H9 (cell line): ENCODE data around the gene ANO9. TPM values are rescaled to one million over a fixed set of nuclear protein-coding genes. Genes with fewer than 3 reads are reported as not detected.
"Not testable (repeated sequence)": the region's sequence is repeated elsewhere in the genome, so short reads cannot be mapped to it uniquely, and the experiment has no call there.

ENCODE experiments used
- DNase-seq: peaks from one replicate; pipeline ENCODE4 v3.0.0-alpha.2; 2017
- H2AFZ ChIP-seq: one replicate; pipeline ENCODE4 v1.6.1; 2013; ENCODE audit warnings: mild to moderate bottlenecking, low read length, control low read depth, moderate library complexity
- H2AK5ac ChIP-seq: 2 replicates; pipeline ENCODE4 v1.6.1; 2013; ENCODE audit warnings: low read length, control low read depth, mixed read lengths; ENCODE audit not compliant: insufficient read length
- H2BK120ac ChIP-seq: one replicate; pipeline ENCODE4 v1.6.1; 2013; ENCODE audit warnings: low read depth, mild to moderate bottlenecking, low read length, control low read depth, inconsistent platforms; ENCODE audit not compliant: poor library complexity, severe bottlenecking
- H2BK12ac ChIP-seq: 2 replicates; pipeline ENCODE4 v1.6.1; 2013; ENCODE audit warnings: low read length, control low read depth, mixed read lengths, low read depth; ENCODE audit not compliant: insufficient read length
- H2BK15ac ChIP-seq: 2 replicates; pipeline ENCODE4 v1.6.1; 2013; ENCODE audit warnings: low read depth, low read length, control low read depth
- H2BK20ac ChIP-seq: one replicate; pipeline ENCODE4 v1.6.1; 2013; ENCODE audit warnings: low read depth, mild to moderate bottlenecking, low read length, control low read depth, inconsistent platforms; ENCODE audit not compliant: poor library complexity, severe bottlenecking
- H2BK5ac ChIP-seq: 2 replicates; pipeline ENCODE4 v1.6.1; 2013; ENCODE audit warnings: low read length, control low read depth, mixed read lengths; ENCODE audit not compliant: insufficient read length
- H3K14ac ChIP-seq: 2 replicates; pipeline ENCODE4 v1.6.1; 2013; ENCODE audit warnings: low read length, control low read depth; ENCODE audit not compliant: insufficient read depth
- H3K18ac ChIP-seq: 2 replicates; pipeline ENCODE4 v1.6.1; 2013; ENCODE audit warnings: low read depth, mild to moderate bottlenecking, mixed read lengths, low read length, control low read depth; ENCODE audit not compliant: insufficient read length
- H3K23ac ChIP-seq: 2 replicates; pipeline ENCODE4 v1.6.1; 2013; ENCODE audit warnings: low read length, control low read depth, mixed read lengths, low read depth; ENCODE audit not compliant: insufficient read length
- H3K23me2 ChIP-seq: 2 replicates; pipeline ENCODE4 v1.6.1; 2013; ENCODE audit warnings: low read depth, mild to moderate bottlenecking, mixed read lengths, low read length, control low read depth; ENCODE audit not compliant: insufficient read length, poor library complexity, severe bottlenecking
- H3K27ac ChIP-seq: 2 replicates; pipeline ENCODE4 v1.5.1; 2013; ENCODE audit warnings: low read length, control low read depth, mixed read lengths, low read depth; ENCODE audit not compliant: insufficient read length
- H3K27me3 ChIP-seq: 2 replicates; pipeline ENCODE4 v1.6.1; 2013; ENCODE audit warnings: low read length, control low read depth, inconsistent platforms; ENCODE audit not compliant: insufficient read depth
- H3K4ac ChIP-seq: 2 replicates; pipeline ENCODE4 v1.6.1; 2013; ENCODE audit warnings: low read depth, mild to moderate bottlenecking, control low read depth, inconsistent platforms, low read length, moderate library complexity
- H3K4me1 ChIP-seq: 2 replicates; pipeline ENCODE4 v1.6.1; 2013; ENCODE audit warnings: low read length, control low read depth, inconsistent platforms; ENCODE audit not compliant: insufficient read depth
- H3K4me2 ChIP-seq: 2 replicates; pipeline ENCODE4 v1.6.1; 2013; ENCODE audit warnings: low read length, control low read depth, mixed read lengths; ENCODE audit not compliant: insufficient read length, insufficient read depth
- H3K56ac ChIP-seq: 2 replicates; pipeline ENCODE4 v1.6.1; 2013; ENCODE audit warnings: low read depth, mild to moderate bottlenecking, mixed read lengths, low read length, control low read depth; ENCODE audit not compliant: insufficient read length
- H3K79me1 ChIP-seq: 2 replicates; pipeline ENCODE4 v1.6.1; 2013; ENCODE audit warnings: low read depth, mild to moderate bottlenecking, moderate library complexity, low read length, control low read depth, inconsistent platforms; ENCODE audit not compliant: insufficient read depth, poor library complexity, severe bottlenecking
- H3K79me2 ChIP-seq: 2 replicates; pipeline ENCODE4 v1.6.1; 2013; ENCODE audit warnings: low read length, control low read depth, inconsistent platforms; ENCODE audit not compliant: insufficient read depth
- H3K9ac ChIP-seq: 2 replicates; pipeline ENCODE4 v1.6.1; 2013; ENCODE audit warnings: low read length, control low read depth, mixed read lengths; ENCODE audit not compliant: insufficient read length; ENCODE audit errors: extremely low read depth
- H3K9me3 ChIP-seq: one replicate; pipeline ENCODE4 v1.6.1; 2013; ENCODE audit warnings: low read depth, low read length, inconsistent platforms; ENCODE audit not compliant: control insufficient read depth
- H3T11ph ChIP-seq: one replicate; pipeline ENCODE4 v1.6.1; 2013; ENCODE audit warnings: mild to moderate bottlenecking, low read length, control low read depth, inconsistent platforms
- H4K20me1 ChIP-seq: one replicate; pipeline ENCODE4 v1.6.1; 2013; ENCODE audit not compliant: control insufficient read depth, insufficient read length, insufficient read depth
- H4K5ac ChIP-seq: 2 replicates; pipeline ENCODE4 v1.6.1; 2013; ENCODE audit warnings: low read depth, mild to moderate bottlenecking, mixed read lengths, low read length, control low read depth; ENCODE audit not compliant: insufficient read length
- H4K8ac ChIP-seq: replicated peaks from 2 replicates; pipeline ENCODE4 v1.6.1; 2013; ENCODE audit warnings: low read length, control low read depth, mixed read lengths, low read depth; ENCODE audit not compliant: insufficient read length
- H4K91ac ChIP-seq: 2 replicates; pipeline ENCODE4 v1.6.1; 2013; ENCODE audit warnings: low read depth, mild to moderate bottlenecking, moderate library complexity, mixed read lengths, low read length, control low read depth; ENCODE audit not compliant: insufficient read length
- H3K27ac Mint-ChIP-seq, 3 experiments: 2 replicates in 2 of 3; 3 replicates in 1 of 3; pipeline ENCODE4 v1.8.0; 2020 to 2021; ENCODE audit warnings: mixed read lengths in 3 of 3, mild to moderate bottlenecking in 1 of 3, moderate library complexity in 1 of 3
- H3K27me3 Mint-ChIP-seq: 2 replicates; pipeline ENCODE4 v1.8.0; 2021; ENCODE audit warnings: low read depth, mild to moderate bottlenecking, moderate library complexity, mixed read lengths
- H3K36me3 Mint-ChIP-seq, 3 experiments: 2 replicates in 2 of 3; 3 replicates in 1 of 3; pipeline ENCODE4 v1.8.0; 2020 to 2021; ENCODE audit warnings: low read depth in 3 of 3, mixed read lengths in 3 of 3; ENCODE audit not compliant: insufficient read depth in 1 of 3
- H3K4me1 Mint-ChIP-seq, 2 experiments: 2 replicates each; pipeline ENCODE4 v1.8.0; 2020; ENCODE audit warnings: mixed read lengths in 2 of 2
- H3K4me3 Mint-ChIP-seq, 2 experiments: 2 replicates in 1 of 2; 3 replicates in 1 of 2; pipeline ENCODE4 v1.8.0; 2020 to 2021; ENCODE audit warnings: mild to moderate bottlenecking in 2 of 2, mixed read lengths in 2 of 2, moderate library complexity in 1 of 2
- H3K9me3 Mint-ChIP-seq, 2 experiments: 2 replicates in 1 of 2; 3 replicates in 1 of 2; pipeline ENCODE4 v1.8.0; 2020; ENCODE audit warnings: mild to moderate bottlenecking in 2 of 2, mixed read lengths in 2 of 2, moderate library complexity in 1 of 2
- WGBS: extraction: QIAGEN DNeasy Blood & Tissue Kit; methylation state at CpG from one replicate; pipeline ENCODE4 v1.1.7; 2013; ENCODE audit warnings: missing lambda C conversion rate, low lambda C conversion rate, mixed read lengths; ENCODE audit not compliant: insufficient read length; ENCODE audit errors: extremely low coverage; 5-methylcytosine and 5-hydroxymethylcytosine counted together
- total RNA-seq: library from RNA; stranded (reverse); gene quantifications from 2 replicates; pipeline ENCODE4 v1.2.1, GENCODE V29; 2021
- TF ChIP-seq, protein P1 (sequence below): fragments of 200-600 bp; sonication (generic); conservative IDR thresholded peaks from 3 replicates; pipeline ENCODE4 v1.8.0; 2021; ENCODE audit warnings: antibody characterized with exemption, mild to moderate bottlenecking

The ANO9 gene
- total RNA-seq, 1 experiment from 2014 or later: 13.1 TPM

DNA sequence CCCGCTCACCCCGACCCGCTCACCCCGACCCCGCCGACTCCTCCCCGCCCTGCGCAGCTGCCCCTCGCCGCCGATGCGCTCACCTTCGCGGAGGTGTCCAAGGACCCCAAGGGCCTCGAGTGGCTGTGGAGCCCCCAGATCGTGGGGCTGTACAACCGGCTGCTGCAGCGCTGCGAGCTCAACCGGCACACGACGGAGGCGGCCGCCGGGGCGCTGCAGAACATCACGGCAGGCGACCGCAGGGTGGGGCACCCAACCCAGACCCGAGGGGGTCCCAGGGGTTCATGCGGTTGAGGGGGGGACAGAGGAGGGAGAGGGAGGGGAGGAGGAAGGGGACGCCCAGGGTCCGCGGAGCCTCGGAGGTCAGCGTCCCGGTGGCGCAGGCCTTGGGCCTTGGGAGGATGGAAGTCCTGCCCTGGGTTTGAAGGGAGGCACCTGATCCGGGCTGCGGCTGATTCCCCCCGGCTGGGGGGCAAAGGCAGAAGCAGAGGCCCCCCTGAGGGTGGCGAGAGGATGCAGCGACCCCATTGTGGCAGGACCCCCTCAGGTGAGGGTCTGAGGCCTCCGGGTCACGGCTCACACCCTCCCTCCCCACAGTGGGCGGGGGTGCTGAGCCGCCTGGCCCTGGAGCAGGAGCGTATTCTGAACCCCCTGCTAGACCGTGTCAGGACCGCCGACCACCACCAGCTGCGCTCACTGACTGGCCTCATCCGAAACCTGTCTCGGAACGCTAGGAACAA, 38.6 kb downstream of the ANO9 start:
- Histone ChIP-seq H4K8ac (no peak overlapping the region), H3K9ac (no peak overlapping the region), H2AFZ (no peak overlapping the region), H2BK20ac (no peak overlapping the region), H3K27ac (no peak overlapping the region), H2BK120ac (no peak overlapping the region), H3K4me2 (no peak overlapping the region), H3K9me3 (no peaks in the 10 kb centered on the region), H4K5ac (no peak overlapping the region), H4K91ac (no peak overlapping the region), H3K79me1 (no peaks in the 10 kb centered on the region), H3K79me2 (no peaks in the 10 kb centered on the region), H2BK15ac (no peak overlapping the region), H3T11ph (no peak overlapping the region), H2BK12ac (no peak overlapping the region), H4K20me1 (no peaks in the 10 kb centered on the region), H3K4me1 (no peaks in the 10 kb centered on the region), H3K27me3 (no peaks in the 10 kb centered on the region), H3K4ac (no peak overlapping the region), H3K23me2 (peaks cover 8% of the 10 kb centered on the region), H3K23ac (no peak overlapping the region), H3K18ac (no peak overlapping the region), H3K56ac (no peak overlapping the region), H3K14ac (no peak overlapping the region), H2AK5ac (no peak overlapping the region), H2BK5ac (no peak overlapping the region)
- H3K4me3 Mint-ChIP-seq: no peak overlapping the region
- WGBS: no CpG with 5 or more reads among the region's 55 CpGs
- peaks cover 2 to 5% of the 10 kb centered on the region in 2 experiments; a peak in 3 of 4 replicates for H3K4me1 Mint-ChIP-seq
- no peak for DNase-seq
- H3K36me3 Mint-ChIP-seq: peaks cover 0 to 12% (median 11%) of the 10 kb centered on the region in 3 experiments; a peak in 5 of 7 replicates
- H3K27me3 Mint-ChIP-seq: 0 out of 2 replicates have a peak, but pooled peaks cover 2% of the 10 kb centered on the region
- TF ChIP-seq, protein P1, sequence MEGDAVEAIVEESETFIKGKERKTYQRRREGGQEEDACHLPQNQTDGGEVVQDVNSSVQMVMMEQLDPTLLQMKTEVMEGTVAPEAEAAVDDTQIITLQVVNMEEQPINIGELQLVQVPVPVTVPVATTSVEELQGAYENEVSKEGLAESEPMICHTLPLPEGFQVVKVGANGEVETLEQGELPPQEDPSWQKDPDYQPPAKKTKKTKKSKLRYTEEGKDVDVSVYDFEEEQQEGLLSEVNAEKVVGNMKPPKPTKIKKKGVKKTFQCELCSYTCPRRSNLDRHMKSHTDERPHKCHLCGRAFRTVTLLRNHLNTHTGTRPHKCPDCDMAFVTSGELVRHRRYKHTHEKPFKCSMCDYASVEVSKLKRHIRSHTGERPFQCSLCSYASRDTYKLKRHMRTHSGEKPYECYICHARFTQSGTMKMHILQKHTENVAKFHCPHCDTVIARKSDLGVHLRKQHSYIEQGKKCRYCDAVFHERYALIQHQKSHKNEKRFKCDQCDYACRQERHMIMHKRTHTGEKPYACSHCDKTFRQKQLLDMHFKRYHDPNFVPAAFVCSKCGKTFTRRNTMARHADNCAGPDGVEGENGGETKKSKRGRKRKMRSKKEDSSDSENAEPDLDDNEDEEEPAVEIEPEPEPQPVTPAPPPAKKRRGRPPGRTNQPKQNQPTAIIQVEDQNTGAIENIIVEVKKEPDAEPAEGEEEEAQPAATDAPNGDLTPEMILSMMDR: no peak
- H3K9me3 Mint-ChIP-seq: peaks cover 10 to 12% of the 10 kb centered on the region in 2 experiments
- no peak overlapping the region for H3K27ac Mint-ChIP-seq

- not testable (repeated sequence) for H3K14ac ChIP-seq, H3K27me3 ChIP-seq, H2BK5ac ChIP-seq, H3K4me2 ChIP-seq, H2BK12ac ChIP-seq, H2AFZ ChIP-seq, H3K23ac ChIP-seq, H4K8ac ChIP-seq, H3K4me1 Mint-ChIP-seq, H4K20me1 ChIP-seq, H3K9ac ChIP-seq, H3K23me2 ChIP-seq, H2AK5ac ChIP-seq, H3K79me1 ChIP-seq, H3K27ac ChIP-seq, H3K56ac ChIP-seq, H2BK20ac ChIP-seq, H2BK120ac ChIP-seq, H3K4ac ChIP-seq, H3K27ac Mint-ChIP-seq, H3K79me2 ChIP-seq, H2BK15ac ChIP-seq, DNase-seq, H3K18ac ChIP-seq, H4K91ac ChIP-seq, H3K4me3 Mint-ChIP-seq, H3K27me3 Mint-ChIP-seq, H3T11ph ChIP-seq, H3K9me3 ChIP-seq, H4K5ac ChIP-seq, H3K4me1 ChIP-seq
- no CpG with 5 or more reads among the region's 52 CpGs for WGBS
- H3K9me3 Mint-ChIP-seq: peaks cover 10 to 16% of the 10 kb centered on the region in 2 experiments
- peaks cover 2 to 18% (median 18%) of the 10 kb centered on the region in 3 experiments; a peak in 6 of 7 replicates for H3K36me3 Mint-ChIP-seq
These were observed 40.6 kb downstream of the ANO9 start for GRCh38 chr11:401196-401595.
